Measurements from ENCODE around the gene NUP214.

DNA sequence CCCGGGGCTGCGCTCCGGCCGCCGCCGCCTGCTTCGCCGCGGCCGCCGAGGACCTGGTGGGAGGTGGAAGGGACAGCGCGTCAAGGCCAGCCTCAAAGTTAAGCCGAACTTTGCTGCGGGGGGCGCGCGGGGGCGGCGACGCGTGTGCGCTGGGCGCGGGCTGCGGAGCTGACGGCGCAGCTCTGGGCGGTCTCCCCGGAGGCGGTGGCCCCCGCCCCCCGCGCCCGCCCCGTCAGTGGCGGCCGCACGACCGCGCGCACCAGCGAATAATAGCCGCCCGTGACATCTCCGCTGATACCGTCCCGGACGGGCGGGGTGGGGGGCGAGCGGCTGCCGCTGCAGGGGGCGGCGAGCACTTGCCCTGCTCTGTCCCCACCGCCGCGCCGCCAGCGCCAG lies 151.5 kb downstream of the NUP214 start:
- TF ChIP-seq, protein P1, sequence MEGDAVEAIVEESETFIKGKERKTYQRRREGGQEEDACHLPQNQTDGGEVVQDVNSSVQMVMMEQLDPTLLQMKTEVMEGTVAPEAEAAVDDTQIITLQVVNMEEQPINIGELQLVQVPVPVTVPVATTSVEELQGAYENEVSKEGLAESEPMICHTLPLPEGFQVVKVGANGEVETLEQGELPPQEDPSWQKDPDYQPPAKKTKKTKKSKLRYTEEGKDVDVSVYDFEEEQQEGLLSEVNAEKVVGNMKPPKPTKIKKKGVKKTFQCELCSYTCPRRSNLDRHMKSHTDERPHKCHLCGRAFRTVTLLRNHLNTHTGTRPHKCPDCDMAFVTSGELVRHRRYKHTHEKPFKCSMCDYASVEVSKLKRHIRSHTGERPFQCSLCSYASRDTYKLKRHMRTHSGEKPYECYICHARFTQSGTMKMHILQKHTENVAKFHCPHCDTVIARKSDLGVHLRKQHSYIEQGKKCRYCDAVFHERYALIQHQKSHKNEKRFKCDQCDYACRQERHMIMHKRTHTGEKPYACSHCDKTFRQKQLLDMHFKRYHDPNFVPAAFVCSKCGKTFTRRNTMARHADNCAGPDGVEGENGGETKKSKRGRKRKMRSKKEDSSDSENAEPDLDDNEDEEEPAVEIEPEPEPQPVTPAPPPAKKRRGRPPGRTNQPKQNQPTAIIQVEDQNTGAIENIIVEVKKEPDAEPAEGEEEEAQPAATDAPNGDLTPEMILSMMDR (IDR thresholded peaks at IDR 0.05; ENCODE audit: insufficient read depth, low read length, poor library complexity, severe bottlenecking) = no peak
- no peak for TF ChIP-seq EZH2phosphoT487 (conservative IDR thresholded peaks at IDR 0.05; ENCODE audit: low read length)

Measured in SU-DHL-6 (cell line).